Measurements from ENCODE around the gene L1TD1.
"Not testable (repeated sequence)": the region's sequence is repeated elsewhere in the genome, so short reads cannot be mapped to it uniquely, and the experiment has no call there.

L1TD1 gene

DNA sequence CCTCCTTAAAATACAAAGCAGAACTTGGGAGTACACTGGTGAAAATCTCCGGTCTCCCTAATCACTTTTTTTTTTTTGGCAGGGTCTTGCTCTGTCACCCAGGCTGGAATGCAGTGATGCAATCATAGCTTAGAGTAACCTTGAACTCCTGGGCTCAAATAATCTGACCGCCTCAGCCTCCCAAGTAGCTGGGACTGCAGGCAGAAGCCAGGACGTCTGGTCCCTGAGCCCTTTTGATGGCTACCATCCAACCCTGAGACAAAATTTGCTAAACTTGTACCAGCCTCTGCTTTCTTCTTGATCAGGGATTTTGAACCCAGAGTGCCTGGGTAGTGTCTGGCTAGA, 4.1 kb downstream of the L1TD1 start:
- no peak for DNase-seq

- DNase-seq = no peak
Measured at GRCh38 chr1:62207187-62207586, 12.5 kb downstream of the L1TD1 start.

DNA sequence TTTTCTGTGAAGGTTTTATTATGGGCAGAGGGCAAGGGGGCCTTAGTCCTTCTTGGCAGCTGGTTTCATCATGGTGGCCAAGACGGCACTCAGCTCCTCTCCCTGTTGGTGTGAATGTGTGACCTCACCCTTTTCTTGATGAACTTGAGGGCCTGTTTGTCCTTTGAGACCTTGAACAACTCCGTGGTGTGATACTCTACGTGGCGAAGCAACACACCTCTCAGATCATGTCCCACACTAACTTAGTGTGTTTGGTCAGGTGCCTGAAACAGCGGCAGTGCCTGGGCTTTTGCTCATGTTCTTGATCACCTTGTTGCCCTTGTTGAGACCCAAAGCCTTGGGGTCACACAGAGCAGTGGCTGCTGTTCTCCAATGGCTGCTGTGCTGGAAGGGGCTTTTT, 13.4 kb downstream of the L1TD1 start:
- DNase-seq = no peak

GRCh38 chr1:62208970-62209369, 14.3 kb downstream of the L1TD1 start:
- DNase-seq = no peak

DNA sequence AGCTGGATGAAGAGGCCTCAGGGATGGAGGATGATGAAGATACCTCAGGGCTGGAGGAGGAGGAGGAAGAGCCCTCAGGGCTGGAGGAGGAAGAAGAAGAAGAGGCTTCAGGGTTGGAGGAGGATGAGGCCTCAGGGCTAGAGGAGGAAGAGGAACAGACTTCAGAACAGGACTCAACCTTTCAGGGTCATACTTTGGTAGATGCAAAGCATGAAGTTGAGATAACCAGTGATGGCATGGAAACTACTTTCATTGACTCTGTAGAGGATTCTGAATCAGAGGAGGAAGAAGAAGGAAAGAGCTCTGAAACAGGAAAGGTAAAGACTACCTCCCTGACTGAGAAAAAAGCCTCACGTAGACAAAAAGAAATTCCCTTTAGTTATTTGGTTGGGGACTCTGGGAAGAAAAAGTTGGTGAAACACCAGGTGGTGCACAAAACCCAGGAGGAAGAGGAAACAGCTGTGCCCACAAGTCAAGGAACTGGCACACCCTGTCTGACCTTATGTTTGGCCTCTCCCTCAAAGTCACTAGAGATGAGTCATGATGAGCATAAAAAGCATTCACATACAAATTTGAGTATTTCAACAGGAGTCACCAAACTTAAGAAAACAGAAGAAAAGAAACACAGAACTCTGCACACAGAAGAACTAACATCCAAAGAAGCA, 15.4 kb downstream of the L1TD1 start:
- DNase-seq = no peak

- DNase-seq = no peak
Measured at GRCh38 chr1:62210960-62211359, 16.3 kb downstream of the L1TD1 start.

- no peak for DNase-seq
Measured at GRCh38 chr1:62212411-62212810, 17.8 kb downstream of the L1TD1 start.

DNA sequence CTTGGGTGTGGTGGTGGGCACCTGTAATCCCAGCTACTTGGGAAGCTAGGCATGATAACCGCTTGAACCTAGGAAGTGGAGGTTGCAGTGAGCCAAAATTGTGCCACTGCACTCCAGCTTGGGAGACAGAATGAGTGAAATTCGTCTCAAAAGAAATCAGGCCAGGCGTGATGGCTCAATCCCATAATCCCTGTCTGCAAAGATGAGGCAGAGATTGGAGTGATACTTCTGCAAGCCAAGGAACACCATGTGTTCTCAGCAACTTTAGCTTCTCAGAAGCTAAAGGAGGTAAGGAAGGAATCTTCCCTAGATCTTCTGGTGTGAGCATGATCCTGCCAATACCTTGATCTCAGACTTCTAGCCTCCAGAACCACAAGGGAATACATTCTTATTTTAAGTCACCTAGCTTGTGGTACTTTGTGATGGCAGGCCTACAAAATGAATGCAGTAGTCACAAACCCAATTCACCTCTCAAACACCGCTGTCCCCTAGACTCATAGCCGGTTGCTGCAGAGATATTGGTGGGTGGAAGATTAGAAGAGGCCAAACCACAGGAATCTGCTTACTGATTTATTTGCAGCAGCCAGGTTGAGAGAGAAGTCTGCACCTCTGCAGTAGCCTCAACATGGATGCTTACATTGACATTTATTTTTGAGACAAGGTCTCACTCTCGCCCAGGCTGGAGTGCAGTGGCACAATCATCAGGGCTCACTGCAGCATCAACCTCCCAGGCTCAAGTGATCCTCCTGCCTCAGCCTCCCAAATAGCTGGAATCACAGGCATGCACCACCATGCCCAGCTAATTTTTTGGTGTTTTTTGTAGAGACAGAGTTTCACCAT, 18.6 kb downstream of the L1TD1 start:
- DNase-seq = no peak

DNA sequence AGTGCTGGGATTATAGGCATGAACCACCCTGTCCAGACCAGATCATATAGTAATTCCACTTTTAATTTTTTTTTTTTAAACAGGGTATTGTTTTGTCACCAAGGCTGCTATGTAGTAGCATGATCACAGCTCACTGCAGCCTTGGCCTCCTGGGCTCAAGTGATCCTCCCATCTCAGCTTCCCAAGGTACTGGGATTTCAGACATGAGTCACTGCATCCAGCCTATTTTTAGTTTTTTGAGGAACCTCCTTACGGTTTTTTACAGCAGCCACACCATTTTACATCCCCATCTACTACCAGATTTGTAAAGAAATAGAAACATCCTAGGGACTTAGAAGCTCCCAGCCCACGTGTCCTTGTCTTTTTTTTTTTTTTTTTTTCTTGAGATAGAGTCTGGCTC, 24.0 kb downstream of the L1TD1 start:
- no peak for DNase-seq

DNA sequence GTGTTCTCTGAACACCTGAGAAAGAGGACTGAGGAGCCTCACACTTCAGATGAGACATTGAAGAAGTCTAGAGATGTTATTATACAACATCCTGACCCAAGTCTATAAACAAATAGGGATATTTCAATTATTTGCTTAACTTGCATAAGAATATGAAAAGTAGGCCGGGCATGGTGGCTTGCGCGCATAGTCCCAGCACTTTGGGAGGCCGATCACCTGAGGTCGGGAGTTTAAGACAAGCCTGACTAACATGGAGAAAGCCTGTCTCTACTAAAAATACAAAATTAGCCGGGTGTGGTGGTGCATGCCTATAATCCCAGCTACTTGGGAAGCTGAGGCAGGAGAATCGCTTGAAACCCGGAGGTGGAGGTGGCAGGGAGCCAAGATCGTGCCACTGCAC, 25.8 kb downstream of the L1TD1 start:
- DNase-seq = not testable (repeated sequence)

DNA sequence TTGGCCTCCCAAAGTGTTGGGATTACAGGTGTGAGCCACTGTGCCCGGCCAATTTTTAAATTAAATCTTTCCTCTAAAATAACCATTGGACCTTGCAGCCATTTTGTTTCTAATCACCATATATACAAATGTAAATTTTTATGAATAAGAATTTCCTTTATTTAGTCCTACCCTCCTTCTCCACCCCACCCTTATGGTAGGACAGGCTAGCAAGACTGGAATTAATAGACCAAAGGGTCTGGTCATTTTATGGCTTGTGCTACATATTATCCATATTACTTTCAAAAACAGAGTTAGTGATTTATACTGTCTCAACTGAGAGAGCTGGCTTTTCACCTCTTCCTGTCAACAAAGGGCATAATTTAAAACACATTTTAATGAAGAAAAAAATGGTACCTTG, 26.5 kb downstream of the L1TD1 start:
- DNase-seq = no peak

DNA sequence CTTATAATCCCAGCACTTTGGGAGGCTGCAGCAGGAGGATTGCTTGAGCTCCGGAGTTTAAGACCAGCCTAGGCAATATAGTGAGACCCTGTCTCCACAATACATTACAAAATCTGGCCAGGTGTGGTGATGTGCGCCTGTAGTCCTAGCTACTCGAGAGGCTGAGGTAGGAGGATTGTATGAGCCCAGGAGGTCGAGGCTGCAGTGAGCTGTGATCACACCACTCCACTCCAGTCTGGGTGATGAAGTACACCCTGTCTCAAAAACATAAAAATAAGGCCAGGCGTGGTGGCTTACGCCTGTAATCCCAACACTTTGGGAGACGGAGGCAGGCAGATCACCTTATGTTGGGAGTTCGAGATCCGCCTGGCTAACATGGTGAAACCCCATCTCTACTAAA, 27.7 kb downstream of the L1TD1 start:
- no peak for DNase-seq

GRCh38 chr1:62224182-62224581, 29.5 kb downstream of the L1TD1 start:
- no peak for DNase-seq

DNA sequence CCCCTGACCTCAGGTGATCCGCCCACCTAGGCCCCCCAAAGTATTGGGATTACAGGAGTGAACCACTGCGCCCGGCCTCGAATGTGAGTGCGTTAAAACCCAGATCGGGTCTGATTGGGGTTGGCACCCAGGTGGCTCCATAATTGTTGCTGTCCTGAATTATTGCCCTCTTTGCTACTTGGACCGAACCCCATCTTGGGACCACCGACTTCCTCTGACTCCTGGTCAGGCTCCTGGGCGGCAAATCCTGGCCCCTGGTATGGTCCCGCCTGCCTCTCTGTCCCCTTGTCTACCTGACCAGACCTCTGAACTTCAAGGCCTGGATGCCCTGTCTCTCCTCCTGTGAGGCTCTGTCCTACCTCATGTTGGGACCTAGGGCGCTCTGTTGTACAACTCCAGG, 32.8 kb downstream of the L1TD1 start:
- no peak for DNase-seq

- no peak for DNase-seq
Measured at GRCh38 chr1:62228136-62228882, 33.7 kb downstream of the L1TD1 start.

- no peak for DNase-seq
Measured at GRCh38 chr1:62228883-62229187, 34.2 kb downstream of the L1TD1 start.

- no peak for DNase-seq
Measured at GRCh38 chr1:62229468-62229867, 34.8 kb downstream of the L1TD1 start.

- no peak for DNase-seq
Measured at GRCh38 chr1:62229932-62230331, 35.3 kb downstream of the L1TD1 start.

GRCh38 chr1:62230718-62231117, 36.1 kb downstream of the L1TD1 start:
- DNase-seq = no peak

- no peak for DNase-seq
Measured at GRCh38 chr1:62232871-62233278, 38.2 kb downstream of the L1TD1 start.

- no peak for DNase-seq
Measured at GRCh38 chr1:62233926-62234450, 39.3 kb downstream of the L1TD1 start.

DNA sequence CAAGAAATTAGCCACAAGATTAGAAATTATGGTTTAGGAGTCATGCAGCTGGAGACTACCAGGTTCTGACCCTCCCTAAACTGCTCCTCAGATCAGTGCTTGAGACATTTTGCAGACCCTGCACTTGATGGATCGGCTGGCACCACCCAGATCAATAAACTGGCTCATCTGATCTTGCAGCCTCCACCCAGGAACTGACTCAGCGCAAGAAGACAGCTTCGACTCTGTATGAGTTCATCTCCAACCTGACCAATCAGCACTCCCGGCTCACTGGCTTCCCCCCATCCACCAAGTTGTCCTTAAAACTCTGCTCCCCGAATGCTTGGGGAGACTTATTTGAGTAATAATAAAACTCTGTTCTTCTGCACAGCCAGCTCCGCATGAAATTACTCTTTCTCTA, 40.0 kb downstream of the L1TD1 start:
- DNase-seq = no peak

DNA sequence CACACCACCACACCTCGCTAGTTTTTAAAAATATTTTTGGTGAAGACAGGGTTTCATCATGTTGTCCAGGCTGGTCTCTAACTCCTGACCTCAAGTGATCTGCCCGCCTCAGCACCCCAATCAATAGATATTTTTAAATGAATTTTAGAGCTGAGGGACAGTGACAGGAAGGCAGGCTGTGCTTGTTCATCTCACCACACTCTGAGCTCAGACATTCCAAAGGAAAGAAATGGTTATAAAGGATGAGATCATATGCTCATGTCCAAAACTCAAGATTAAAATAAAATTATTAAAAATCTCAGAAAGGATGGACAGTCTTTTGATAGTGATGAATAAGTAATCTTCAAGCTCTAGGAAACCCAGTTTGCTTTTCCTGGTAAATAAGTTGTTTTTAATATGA, 40.9 kb downstream of the L1TD1 start:
- DNase-seq = no peak

DNA sequence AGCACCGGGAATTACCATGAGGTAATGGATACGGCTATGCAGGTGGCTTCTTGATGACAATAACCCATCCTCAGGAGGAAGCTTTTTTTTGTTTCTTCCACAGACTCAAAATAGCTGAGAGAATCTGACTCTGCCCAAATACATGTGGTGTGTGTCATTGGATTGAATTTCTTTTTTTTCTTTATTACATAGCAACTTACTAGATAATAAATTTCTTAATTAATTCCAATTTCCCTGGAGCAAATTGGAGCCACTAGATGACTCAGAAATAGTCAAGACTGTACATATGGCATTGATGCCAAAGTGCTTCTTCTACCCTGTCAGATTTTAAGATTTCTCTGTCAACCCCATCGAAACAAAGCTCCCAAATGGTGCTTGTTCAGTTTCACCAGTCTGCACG, 42.7 kb downstream of the L1TD1 start:
- DNase-seq = no peak
